Pancreas (tissue), 10 donors: ENCODE measurements around the gene FAM120A. TPM values are rescaled to one million over a fixed set of nuclear protein-coding genes. Genes with fewer than 3 reads are reported as not detected.

ENCODE experiments used
- ATAC-seq, 4 donors: fragments of 200-7000 bp; cut with Tn5 transposase; one replicate each; pipeline versions ENCODE4 v1.8.0 to v1.9.1; 2020; ENCODE audit warnings: mild to moderate bottlenecking in 4 of 4, moderate library complexity in 4 of 4
- DNase-seq, 6 donors: peaks; one replicate each; pipeline ENCODE4 v3.0.0-alpha.2; 2020
- FAIRE-seq: peaks from 2 replicates; lab custom pipeline; 2012; peaks lifted over from hg19 to GRCh38; lab: Jason Lieb, UNC
- H3K27ac ChIP-seq, 4 donors: fragments of 200-600 bp; sonication (generic); 1 replicate in 3 of 4; 2 replicates in 1 of 4; pipeline versions ENCODE4 v1.5.0 to v1.8.0; 2020
- H3K27me3 ChIP-seq, 4 donors: fragments of 200-600 bp; one replicate each; pipeline ENCODE4 v1.8.0; 2021
- H3K36me3 ChIP-seq, 3 donors: fragments of 200-600 bp; sonication (generic) in 1 of 3; one replicate each; pipeline versions ENCODE4 v1.5.0 to v1.8.0; 2020 to 2021
- H3K4me1 ChIP-seq, 3 donors: fragments of 200-600 bp; one replicate each; pipeline ENCODE4 v1.8.0; 2021
- H3K4me3 ChIP-seq, 4 donors: fragments of 200-600 bp; sonication (generic) in 2 of 4; one replicate each; pipeline versions ENCODE4 v1.5.0 to v1.8.0; 2020 to 2021
- H3K9me3 ChIP-seq, 4 donors: fragments of 200-600 bp; one replicate each; pipeline ENCODE4 v1.8.0; 2021
- WGBS, 2 donors: extraction: QIAGEN DNeasy Blood & Tissue Kit; methylation state at CpG; one replicate each; pipeline ENCODE4 v1.1.7; 2013; 5-methylcytosine and 5-hydroxymethylcytosine counted together
- intact Hi-C, 3 donors: fragments of 100-400 bp; cut with DNase I; formaldehyde crosslinking; loops; one replicate each; pipeline versions ENCODE4 v1.11.1 to v1.14.2; 2022
- polyA plus RNA-seq, 2 donors: library from polyadenylated mRNA; stranded (reverse); fragments of 200-250 nt; gene quantifications; one replicate each; pipeline ENCODE4 v1.2.3, GENCODE V29; 2013
- total RNA-seq, 6 donors: library from RNA; stranded (reverse); fragmentation: NEBNext Ultra II Directional in 4 of 6; extraction: Animal tissue kit (Norgen Biotek cat#: 25700) in 4 of 6; gene quantifications; one replicate each; pipeline versions ENCODE4 v1.2.1 to v1.2.4, GENCODE V29; 2021 to 2023
- TF ChIP-seq, protein P1 (sequence below), 4 donors: fragments of 200-600 bp; sonication (generic) in 3 of 4; IDR thresholded peaks; one replicate each; pipeline versions ENCODE4 v1.5.0 to v1.8.0; 2021; ENCODE audit warnings: antibody characterized with exemption in 4 of 4
- donor health status: healthy with polysubstance abuse.
- donor health status: DM: no; HTN: no; CAD: no; lungs with moderate emphysema.
- donor health status: DM: no; HTN: no; CAD: no.
- donor health status: control.
- donor health status: control.
- donor health status: Bipolar disorder and iron deficiency.
- donor health status: DM: yes; HTN: yes; CAD: no.
- donor health status: DM: no; HTN: no; CAD: no.
- donor health status: DM: no; HTN: no; CAD: no.
- donor health status: DM: yes; HTN: yes; CAD: no.

FAM120A gene
- total and polyA plus RNA-seq, 8 donors: 24.2 to 66.4 (median 54.0) TPM

DNA sequence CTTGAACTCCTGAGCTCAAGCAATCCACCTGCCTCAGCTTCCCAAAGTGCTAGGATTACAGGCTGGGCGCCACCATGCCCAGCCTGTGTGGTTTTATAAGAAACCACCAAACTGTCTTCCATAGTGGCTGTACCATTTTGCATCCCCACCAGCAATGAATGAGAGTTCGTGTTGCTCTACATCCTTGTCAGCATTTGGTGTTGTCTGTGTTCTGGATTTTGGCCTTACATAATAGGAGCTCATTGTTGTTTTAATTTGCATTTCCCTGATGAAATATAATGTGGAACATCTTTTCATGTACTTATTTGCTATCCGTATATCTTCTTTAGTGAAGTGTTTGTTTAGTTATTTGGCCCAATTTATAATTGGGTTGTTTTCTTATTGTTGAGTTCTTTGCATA is 154.7 kb downstream of the FAM120A start:
- DNase-seq (no peak), ATAC-seq (no peak), FAIRE-seq (no peak)
- TF ChIP-seq, protein P1, sequence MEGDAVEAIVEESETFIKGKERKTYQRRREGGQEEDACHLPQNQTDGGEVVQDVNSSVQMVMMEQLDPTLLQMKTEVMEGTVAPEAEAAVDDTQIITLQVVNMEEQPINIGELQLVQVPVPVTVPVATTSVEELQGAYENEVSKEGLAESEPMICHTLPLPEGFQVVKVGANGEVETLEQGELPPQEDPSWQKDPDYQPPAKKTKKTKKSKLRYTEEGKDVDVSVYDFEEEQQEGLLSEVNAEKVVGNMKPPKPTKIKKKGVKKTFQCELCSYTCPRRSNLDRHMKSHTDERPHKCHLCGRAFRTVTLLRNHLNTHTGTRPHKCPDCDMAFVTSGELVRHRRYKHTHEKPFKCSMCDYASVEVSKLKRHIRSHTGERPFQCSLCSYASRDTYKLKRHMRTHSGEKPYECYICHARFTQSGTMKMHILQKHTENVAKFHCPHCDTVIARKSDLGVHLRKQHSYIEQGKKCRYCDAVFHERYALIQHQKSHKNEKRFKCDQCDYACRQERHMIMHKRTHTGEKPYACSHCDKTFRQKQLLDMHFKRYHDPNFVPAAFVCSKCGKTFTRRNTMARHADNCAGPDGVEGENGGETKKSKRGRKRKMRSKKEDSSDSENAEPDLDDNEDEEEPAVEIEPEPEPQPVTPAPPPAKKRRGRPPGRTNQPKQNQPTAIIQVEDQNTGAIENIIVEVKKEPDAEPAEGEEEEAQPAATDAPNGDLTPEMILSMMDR (IDR thresholded peaks at IDR 0.05): no peak
- Histone ChIP-seq H3K36me3 (no peaks in the 10 kb centered on the region), H3K27me3 (no peaks in the 10 kb centered on the region), H3K27ac (no peak overlapping the region), H3K4me1 (no peaks in the 10 kb centered on the region), H3K4me3 (no peak overlapping the region), H3K9me3 (no peaks in the 10 kb centered on the region)
- intact Hi-C loops: no loop called here
- 65 to 92% methylated on average over 3 of the region's 3 CpGs for WGBS, 2 donors

DNA sequence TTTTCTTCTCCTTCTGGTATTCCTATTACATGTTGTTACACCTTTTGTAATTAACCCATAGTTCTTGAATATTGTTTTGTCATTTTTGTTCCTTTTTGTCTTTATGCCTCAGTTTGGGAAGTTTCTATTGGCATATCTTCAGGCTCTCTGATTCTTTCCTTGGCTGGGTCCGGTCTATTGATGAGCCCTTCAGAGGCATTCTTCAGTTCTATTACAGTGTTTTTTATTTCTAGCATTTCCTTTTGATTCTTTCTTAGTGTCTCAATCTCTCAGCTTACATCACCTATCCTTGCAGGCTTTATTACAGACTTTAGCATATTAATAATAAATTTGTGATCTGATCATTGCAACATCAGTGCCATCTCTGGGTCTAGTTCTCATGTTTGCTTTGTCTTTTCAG is 158.7 kb downstream of the FAM120A start:
- Histone ChIP-seq H3K36me3 (no peaks in the 10 kb centered on the region), H3K27me3 (no peaks in the 10 kb centered on the region), H3K9me3 (no peaks in the 10 kb centered on the region), H3K4me1 (peaks cover 0 to 4% (median 0%) of the 10 kb centered on the region in 3 donors), H3K27ac (no peak overlapping the region), H3K4me3 (no peak overlapping the region)
- no peak for DNase-seq
- 91 to 100% methylated on average over 1 of the region's 1 CpG for whole genome bisulfite sequencing, 2 donors
- intact Hi-C loops: no loop called here
- FAIRE-seq: no peak
- ATAC-seq: no peak
- TF ChIP-seq, protein P1 (IDR thresholded peaks at IDR 0.05): no peak

DNA sequence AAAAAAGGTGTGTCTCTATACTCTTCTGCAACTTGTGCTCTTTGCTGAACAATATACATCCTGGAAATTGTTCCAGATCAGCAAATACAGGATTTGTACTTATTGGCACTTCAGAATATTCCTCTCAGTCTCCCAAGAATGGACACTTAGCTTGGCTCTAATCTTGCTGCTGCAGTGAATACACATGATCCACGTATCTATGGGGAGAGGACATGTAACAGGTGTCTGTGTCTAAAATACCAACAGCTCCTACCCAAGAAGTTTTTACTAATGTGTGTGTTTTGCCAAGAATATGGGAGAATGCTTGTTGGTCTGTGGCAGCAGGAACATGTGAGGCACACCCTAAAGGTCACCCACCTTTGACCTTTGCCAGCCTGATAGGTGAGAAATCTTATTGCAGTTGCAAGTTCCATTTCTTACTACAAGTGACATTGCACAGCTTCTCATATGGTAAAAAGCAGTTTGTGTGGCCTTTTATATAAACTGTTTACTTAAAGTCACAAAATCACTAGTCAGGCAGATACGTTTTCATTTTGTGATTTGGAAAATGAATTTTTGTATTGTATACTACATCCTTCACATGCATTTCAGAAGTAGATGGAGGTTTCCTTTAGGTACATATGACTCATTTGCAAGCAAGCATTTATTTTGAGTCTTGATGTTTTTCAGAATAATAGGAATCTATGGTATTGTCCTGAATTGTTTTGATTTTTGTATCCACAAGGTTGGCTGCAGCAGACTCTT is 160.7 kb downstream of the FAM120A start:
- Histone ChIP-seq H3K27me3 (no peaks in the 10 kb centered on the region), H3K27ac (no peak overlapping the region), H3K4me3 (no peak overlapping the region), H3K36me3 (no peaks in the 10 kb centered on the region), H3K4me1 (peaks cover 0 to 4% (median 0%) of the 10 kb centered on the region in 3 donors), H3K9me3 (no peaks in the 10 kb centered on the region)
- FAIRE-seq (no peak), ATAC-seq (no peak), DNase-seq (no peak)
- TF ChIP-seq, protein P1 (IDR thresholded peaks at IDR 0.05): no peak
- intact Hi-C loops: no loop called here
- 48 to 67% methylated on average over 2 of the region's 2 CpGs for WGBS, 2 donors

DNA sequence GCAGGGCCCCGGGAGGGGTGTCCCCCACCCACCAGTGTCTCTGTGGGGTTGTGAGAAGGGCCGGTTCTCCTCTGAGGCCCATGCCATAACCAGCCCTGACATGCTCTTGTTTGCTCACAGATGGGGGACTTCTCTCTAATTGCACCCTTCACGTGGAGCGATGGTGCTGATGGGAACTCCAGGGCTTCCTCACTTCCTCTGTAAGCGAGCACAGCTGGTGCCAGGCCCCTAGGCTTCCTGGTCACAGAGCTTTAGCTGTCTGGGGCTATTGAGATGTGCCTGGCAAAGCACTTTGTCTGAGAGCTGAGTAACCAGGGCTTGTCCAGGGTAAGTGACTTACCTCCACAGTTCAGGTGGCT is 161.3 kb downstream of the FAM120A start:
- Histone ChIP-seq H3K36me3 (no peaks in the 10 kb centered on the region), H3K27ac (no peak overlapping the region), H3K9me3 (no peaks in the 10 kb centered on the region), H3K4me3 (no peak overlapping the region), H3K27me3 (no peaks in the 10 kb centered on the region), H3K4me1 (peaks cover 0 to 4% (median 0%) of the 10 kb centered on the region in 3 donors)
- intact Hi-C loops: no loop called here
- FAIRE-seq (no peak), DNase-seq (no peak), ATAC-seq (peak in 2 of 4 donors; percentile 83 to 87)
- TF ChIP-seq, protein P1 (IDR thresholded peaks at IDR 0.05): no peak
- 73 to 75% methylated on average over 5 of the region's 5 CpGs for WGBS, 2 donors

DNA sequence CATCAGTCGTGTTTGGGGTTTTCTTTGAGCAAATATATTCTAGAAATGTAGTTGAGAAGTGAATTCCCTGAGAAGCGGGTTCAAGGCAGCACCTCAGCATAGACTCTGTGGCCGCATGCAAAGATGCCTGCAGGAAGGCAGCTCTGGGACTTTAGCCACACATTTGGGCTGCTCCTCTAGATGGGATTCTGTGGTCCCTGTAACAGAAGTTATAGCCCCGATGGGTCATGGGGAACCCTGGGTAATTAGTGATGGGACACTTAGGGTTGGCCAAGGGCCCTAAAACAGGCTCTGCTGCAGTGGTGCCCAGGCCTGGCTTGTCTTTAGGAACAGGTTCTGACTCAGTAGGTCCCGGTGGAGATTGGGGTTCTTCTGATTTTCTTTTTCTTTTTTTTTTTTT is 161.7 kb downstream of the FAM120A start:
- ATAC-seq (no peak), DNase-seq (no peak), FAIRE-seq (no peak)
- intact Hi-C loops: no loop called here
- Histone ChIP-seq H3K4me3 (no peak overlapping the region), H3K9me3 (no peaks in the 10 kb centered on the region), H3K4me1 (peaks cover 0 to 4% (median 0%) of the 10 kb centered on the region in 3 donors), H3K27me3 (no peaks in the 10 kb centered on the region), H3K36me3 (no peaks in the 10 kb centered on the region), H3K27ac (no peak overlapping the region)
- 90 to 92% methylated on average over 5 of the region's 5 CpGs for WGBS, 2 donors
- TF ChIP-seq, protein P1 (IDR thresholded peaks at IDR 0.05): no peak
